GM12878 (cell line): ENCODE results near the gene TAMALIN. TPM values are rescaled to one million over a fixed set of nuclear protein-coding genes. Genes with fewer than 3 reads are reported as not detected.

Experiments
- CHD2 ChIP-seq: IDR thresholded peaks from 2 replicates; pipeline ENCODE4 v1.6.1; 2011; ENCODE audit warnings: low read depth, low read length, improper control_type of control experiment, borderline replicate concordance
- EP300 ChIP-seq, 2 experiments: fragments of 150-350 bp in 1 of 2; IDR thresholded peaks; 2 replicates each; pipeline ENCODE4 v1.6.1; 2011 to 2012; ENCODE audit warnings: low read depth in 2 of 2, low read length in 2 of 2, borderline replicate concordance in 1 of 2, improper control_type of control experiment in 1 of 2, inconsistent platforms in 1 of 2; ENCODE audit not compliant: control insufficient read depth in 1 of 2
- FOS ChIP-seq: IDR thresholded peaks from 3 replicates; pipeline ENCODE4 v1.6.1; 2011; ENCODE audit warnings: borderline replicate concordance; ENCODE audit not compliant: insufficient read length; ENCODE audit errors: extremely low read depth
- GATAD2B ChIP-seq: fragments of 450-650 bp; conservative IDR thresholded peaks from 2 replicates; pipeline ENCODE4 v1.6.1; 2017; ENCODE audit warnings: low read depth, mild to moderate bottlenecking, moderate library complexity
- HDAC2 ChIP-seq: fragments of 200-600 bp; sonication (generic); IDR thresholded peaks from 2 replicates; pipeline ENCODE4 v1.6.1; 2017
- LARP7 ChIP-seq: fragments of 450-650 bp; IDR thresholded peaks from 2 replicates; pipeline ENCODE4 v1.6.1; 2017; ENCODE audit warnings: mild to moderate bottlenecking
- SMAD5 ChIP-seq: IDR thresholded peaks from 2 replicates; pipeline ENCODE4 v1.6.1; 2016; ENCODE audit warnings: antibody characterized with exemption, low read depth
- TARDBP ChIP-seq: IDR thresholded peaks from 2 replicates; pipeline ENCODE4 v1.6.1; 2016; ENCODE audit warnings: borderline replicate concordance
- ZBED1 ChIP-seq: IDR thresholded peaks from 2 replicates; pipeline ENCODE4 v1.6.1; 2016; ENCODE audit warnings: borderline replicate concordance
- polyA plus RNA-seq, 11 experiments: library from polyadenylated mRNA; depleted of rRNA in 4 of 11; unstranded in 6 of 11; stranded (reverse) in 5 of 11; fragments of >200 nt; fragmentation: Nextera tagmentation in 4 of 11; fragmentation: Illumina TruSeq in 1 of 11; extraction: Ambion mirVana in 4 of 11; extraction: Trizol in 1 of 11; gene quantifications; 1 replicate in 1 of 11; 2 replicates in 10 of 11; pipeline versions ENCODE4 v1.2.1 to v1.2.3, GENCODE V29; 2011 to 2016; ENCODE audit warnings: inconsistent platforms in 2 of 11, missing spikeins in 2 of 11, low read depth in 1 of 11
- total RNA-seq, 4 experiments: library from RNA; depleted of rRNA in 3 of 4; stranded (reverse); fragments of >200 nt in 3 of 4; fragmentation: Illumina TruSeq in 1 of 4; extraction: Trizol in 1 of 4; gene quantifications; 2 replicates each; pipeline versions ENCODE4 v1.2.1 to v1.2.3, GENCODE V29; 2013 to 2021
- TF ChIP-seq, protein P1 (sequence below): fragments of 450-650 bp; IDR thresholded peaks from 2 replicates; pipeline ENCODE4 v1.6.1; 2016; ENCODE audit warnings: mild to moderate bottlenecking, moderate library complexity, borderline replicate concordance

Gene TAMALIN
- total and polyA plus RNA-seq, 10 of the 15 experiments (the other 5 are each of a cell fraction or from before 2014, with no cell fraction given), result 0.09 to 0.58 (median 0.19) TPM; not detected in 4

DNA sequence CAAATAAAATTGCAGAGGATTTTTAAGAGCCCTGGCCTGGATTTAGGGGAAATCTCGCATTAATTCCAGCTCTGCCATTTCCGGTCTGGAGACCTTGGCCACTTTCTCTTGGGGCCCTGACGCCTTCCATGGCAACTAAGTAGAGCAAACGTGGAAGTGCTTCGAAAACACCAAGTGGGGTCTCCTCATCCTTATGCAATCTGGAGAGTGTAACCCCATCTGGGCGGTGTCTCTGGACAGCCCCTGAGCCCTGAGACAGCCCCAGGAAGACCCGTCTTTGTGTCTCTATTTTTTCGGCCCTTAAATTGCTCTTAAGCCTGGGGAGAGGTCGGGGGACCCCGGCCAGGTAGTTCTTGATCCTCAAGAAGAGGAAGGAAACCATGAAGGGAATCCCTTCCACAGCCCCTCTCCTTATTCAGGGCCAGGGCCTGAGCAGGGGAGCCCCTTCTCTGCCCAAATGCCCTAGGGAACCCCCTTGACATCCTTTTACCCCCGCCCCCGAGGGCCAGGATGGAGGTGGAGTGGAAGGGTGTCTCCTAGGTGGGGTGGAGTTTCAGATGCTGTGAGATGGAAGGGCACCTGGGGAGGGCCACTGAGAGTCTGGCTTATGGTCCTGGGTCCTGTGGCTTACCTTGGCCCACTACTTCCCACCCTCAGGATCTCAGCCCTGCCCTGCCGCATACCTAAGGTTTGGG is 26.8 kb downstream of the TAMALIN start (continued):
- TF ChIP-seq, protein P1, sequence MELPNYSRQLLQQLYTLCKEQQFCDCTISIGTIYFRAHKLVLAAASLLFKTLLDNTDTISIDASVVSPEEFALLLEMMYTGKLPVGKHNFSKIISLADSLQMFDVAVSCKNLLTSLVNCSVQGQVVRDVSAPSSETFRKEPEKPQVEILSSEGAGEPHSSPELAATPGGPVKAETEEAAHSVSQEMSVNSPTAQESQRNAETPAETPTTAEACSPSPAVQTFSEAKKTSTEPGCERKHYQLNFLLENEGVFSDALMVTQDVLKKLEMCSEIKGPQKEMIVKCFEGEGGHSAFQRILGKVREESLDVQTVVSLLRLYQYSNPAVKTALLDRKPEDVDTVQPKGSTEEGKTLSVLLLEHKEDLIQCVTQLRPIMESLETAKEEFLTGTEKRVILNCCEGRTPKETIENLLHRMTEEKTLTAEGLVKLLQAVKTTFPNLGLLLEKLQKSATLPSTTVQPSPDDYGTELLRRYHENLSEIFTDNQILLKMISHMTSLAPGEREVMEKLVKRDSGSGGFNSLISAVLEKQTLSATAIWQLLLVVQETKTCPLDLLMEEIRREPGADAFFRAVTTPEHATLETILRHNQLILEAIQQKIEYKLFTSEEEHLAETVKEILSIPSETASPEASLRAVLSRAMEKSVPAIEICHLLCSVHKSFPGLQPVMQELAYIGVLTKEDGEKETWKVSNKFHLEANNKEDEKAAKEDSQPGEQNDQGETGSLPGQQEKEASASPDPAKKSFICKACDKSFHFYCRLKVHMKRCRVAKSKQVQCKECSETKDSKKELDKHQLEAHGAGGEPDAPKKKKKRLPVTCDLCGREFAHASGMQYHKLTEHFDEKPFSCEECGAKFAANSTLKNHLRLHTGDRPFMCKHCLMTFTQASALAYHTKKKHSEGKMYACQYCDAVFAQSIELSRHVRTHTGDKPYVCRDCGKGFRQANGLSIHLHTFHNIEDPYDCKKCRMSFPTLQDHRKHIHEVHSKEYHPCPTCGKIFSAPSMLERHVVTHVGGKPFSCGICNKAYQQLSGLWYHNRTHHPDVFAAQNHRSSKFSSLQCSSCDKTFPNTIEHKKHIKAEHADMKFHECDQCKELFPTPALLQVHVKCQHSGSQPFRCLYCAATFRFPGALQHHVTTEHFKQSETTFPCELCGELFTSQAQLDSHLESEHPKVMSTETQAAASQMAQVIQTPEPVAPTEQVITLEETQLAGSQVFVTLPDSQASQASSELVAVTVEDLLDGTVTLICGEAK, result peak; percentile 55; the same call in 1 of the 2 replicates
- TF ChIP-seq EP300 (IDR thresholded peaks at IDR 0.05; ENCODE audit: borderline replicate concordance in 1 of 2, control insufficient read depth in 1 of 2, low read depth in 2 of 2, low read length in 2 of 2), result no peak
- TF ChIP-seq LARP7, result no peak
- TF ChIP-seq HDAC2, result no peak
- no peak for TF ChIP-seq FOS
- TF ChIP-seq ZBED1, result no peak
- no peak for TF ChIP-seq TARDBP
- TF ChIP-seq GATAD2B, result no peak
- TF ChIP-seq SMAD5, result no peak
- TF ChIP-seq CHD2, result 0 out of 2 replicates have a peak, but pooled peaks have one; percentile 15
